ENCODE measurements around the gene ACSF2. TPM values are rescaled to one million over a fixed set of nuclear protein-coding genes. Genes with fewer than 3 reads are reported as not detected.

The ACSF2 gene
- total and polyA plus RNA-seq, 2 of the 13 experiments (the other 11 are each of a cell fraction or from before 2014, with no cell fraction given): 87.3 to 109 TPM

DNA sequence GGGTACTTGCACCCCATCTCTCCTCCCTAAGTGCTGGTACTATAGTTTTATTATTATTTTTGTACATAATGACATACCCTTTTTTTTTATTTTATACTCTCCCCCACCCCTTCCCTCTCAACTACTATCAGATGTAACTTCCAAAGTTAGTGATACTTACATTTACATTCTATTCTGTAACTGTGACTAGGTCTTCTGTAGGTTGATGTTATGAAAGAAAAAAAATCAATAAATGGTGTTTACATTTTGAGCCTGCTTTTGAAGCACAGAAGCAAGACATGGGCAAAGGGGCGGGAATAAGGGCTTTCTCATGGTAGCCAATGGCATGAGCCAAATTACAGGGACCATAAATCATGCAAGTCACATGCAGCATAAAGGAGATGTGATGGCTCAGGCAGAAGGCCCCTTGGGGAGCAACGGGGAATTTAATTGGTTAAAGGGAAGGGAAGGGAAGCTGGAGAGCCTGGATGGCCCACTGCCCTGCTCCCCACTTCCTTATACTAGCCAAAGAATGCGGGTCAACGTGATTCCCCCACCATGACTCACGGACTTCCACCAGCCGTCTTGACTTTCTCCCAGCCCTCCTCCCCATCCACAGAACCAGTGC, 2.4 kb upstream of the ACSF2 start (continued):
- TF ChIP-seq, protein P1, sequence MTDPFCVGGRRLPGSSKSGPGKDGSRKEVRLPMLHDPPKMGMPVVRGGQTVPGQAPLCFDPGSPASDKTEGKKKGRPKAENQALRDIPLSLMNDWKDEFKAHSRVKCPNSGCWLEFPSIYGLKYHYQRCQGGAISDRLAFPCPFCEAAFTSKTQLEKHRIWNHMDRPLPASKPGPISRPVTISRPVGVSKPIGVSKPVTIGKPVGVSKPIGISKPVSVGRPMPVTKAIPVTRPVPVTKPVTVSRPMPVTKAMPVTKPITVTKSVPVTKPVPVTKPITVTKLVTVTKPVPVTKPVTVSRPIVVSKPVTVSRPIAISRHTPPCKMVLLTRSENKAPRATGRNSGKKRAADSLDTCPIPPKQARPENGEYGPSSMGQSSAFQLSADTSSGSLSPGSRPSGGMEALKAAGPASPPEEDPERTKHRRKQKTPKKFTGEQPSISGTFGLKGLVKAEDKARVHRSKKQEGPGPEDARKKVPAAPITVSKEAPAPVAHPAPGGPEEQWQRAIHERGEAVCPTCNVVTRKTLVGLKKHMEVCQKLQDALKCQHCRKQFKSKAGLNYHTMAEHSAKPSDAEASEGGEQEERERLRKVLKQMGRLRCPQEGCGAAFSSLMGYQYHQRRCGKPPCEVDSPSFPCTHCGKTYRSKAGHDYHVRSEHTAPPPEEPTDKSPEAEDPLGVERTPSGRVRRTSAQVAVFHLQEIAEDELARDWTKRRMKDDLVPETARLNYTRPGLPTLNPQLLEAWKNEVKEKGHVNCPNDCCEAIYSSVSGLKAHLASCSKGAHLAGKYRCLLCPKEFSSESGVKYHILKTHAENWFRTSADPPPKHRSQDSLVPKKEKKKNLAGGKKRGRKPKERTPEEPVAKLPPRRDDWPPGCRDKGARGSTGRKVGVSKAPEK (CRISPR knock-in tag; IDR thresholded peaks at IDR 0.05; ENCODE audit: borderline replicate concordance): no peak
- TF ChIP-seq DPF2 (CRISPR knock-in tag; IDR thresholded peaks at IDR 0.05; ENCODE audit: borderline replicate concordance, low read depth): peak; percentile 79
- TF ChIP-seq, protein P2, sequence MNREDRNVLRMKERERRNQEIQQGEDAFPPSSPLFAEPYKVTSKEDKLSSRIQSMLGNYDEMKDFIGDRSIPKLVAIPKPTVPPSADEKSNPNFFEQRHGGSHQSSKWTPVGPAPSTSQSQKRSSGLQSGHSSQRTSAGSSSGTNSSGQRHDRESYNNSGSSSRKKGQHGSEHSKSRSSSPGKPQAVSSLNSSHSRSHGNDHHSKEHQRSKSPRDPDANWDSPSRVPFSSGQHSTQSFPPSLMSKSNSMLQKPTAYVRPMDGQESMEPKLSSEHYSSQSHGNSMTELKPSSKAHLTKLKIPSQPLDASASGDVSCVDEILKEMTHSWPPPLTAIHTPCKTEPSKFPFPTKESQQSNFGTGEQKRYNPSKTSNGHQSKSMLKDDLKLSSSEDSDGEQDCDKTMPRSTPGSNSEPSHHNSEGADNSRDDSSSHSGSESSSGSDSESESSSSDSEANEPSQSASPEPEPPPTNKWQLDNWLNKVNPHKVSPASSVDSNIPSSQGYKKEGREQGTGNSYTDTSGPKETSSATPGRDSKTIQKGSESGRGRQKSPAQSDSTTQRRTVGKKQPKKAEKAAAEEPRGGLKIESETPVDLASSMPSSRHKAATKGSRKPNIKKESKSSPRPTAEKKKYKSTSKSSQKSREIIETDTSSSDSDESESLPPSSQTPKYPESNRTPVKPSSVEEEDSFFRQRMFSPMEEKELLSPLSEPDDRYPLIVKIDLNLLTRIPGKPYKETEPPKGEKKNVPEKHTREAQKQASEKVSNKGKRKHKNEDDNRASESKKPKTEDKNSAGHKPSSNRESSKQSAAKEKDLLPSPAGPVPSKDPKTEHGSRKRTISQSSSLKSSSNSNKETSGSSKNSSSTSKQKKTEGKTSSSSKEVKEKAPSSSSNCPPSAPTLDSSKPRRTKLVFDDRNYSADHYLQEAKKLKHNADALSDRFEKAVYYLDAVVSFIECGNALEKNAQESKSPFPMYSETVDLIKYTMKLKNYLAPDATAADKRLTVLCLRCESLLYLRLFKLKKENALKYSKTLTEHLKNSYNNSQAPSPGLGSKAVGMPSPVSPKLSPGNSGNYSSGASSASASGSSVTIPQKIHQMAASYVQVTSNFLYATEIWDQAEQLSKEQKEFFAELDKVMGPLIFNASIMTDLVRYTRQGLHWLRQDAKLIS (CRISPR knock-in tag; IDR thresholded peaks at IDR 0.05): no peak
- no peak for TF ChIP-seq BRD4 (CRISPR knock-in tag; IDR thresholded peaks at IDR 0.05)
- TF ChIP-seq AGO1 (IDR thresholded peaks at IDR 0.05; ENCODE audit: low read depth, low read length, poor library complexity, severe bottlenecking): no peak
- no peak for TF ChIP-seq ZNF224 (CRISPR knock-in tag; IDR thresholded peaks at IDR 0.05)
- TF ChIP-seq ZNF790 (CRISPR knock-in tag; IDR thresholded peaks at IDR 0.05; ENCODE audit: borderline replicate concordance): no peak
- no peak for TF ChIP-seq ZNF660 (CRISPR knock-in tag; IDR thresholded peaks at IDR 0.05; ENCODE audit: borderline replicate concordance, low read depth)
- no peak for TF ChIP-seq ARNT (IDR thresholded peaks at IDR 0.05)
- peak; percentile 23; the same call in 1 of the 2 replicates for TF ChIP-seq FOXP1 (IDR thresholded peaks at IDR 0.05)
- peak; percentile 87 for TF ChIP-seq FOXP1 (CRISPR knock-in tag; IDR thresholded peaks at IDR 0.05)
- TF ChIP-seq SAFB2 (CRISPR knock-in tag; IDR thresholded peaks at IDR 0.05; ENCODE audit: borderline replicate concordance, low read depth): no peak
- peak; percentile 55; the same call in 1 of the 2 replicates for TF ChIP-seq KMT2B (CRISPR knock-in tag; IDR thresholded peaks at IDR 0.05)
- TF ChIP-seq, protein P3, sequence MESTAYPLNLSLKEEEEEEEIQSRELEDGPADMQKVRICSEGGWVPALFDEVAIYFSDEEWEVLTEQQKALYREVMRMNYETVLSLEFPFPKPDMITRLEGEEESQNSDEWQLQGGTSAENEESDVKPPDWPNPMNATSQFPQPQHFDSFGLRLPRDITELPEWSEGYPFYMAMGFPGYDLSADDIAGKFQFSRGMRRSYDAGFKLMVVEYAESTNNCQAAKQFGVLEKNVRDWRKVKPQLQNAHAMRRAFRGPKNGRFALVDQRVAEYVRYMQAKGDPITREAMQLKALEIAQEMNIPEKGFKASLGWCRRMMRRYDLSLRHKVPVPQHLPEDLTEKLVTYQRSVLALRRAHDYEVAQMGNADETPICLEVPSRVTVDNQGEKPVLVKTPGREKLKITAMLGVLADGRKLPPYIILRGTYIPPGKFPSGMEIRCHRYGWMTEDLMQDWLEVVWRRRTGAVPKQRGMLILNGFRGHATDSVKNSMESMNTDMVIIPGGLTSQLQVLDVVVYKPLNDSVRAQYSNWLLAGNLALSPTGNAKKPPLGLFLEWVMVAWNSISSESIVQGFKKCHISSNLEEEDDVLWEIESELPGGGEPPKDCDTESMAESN (CRISPR knock-in tag; conservative IDR thresholded peaks at IDR 0.05): no peak
- peak; percentile 71; the same call in 1 of the 2 replicates for TF ChIP-seq ZNF510 (CRISPR knock-in tag; IDR thresholded peaks at IDR 0.05; ENCODE audit: low read depth)
- TF ChIP-seq SIN3A (IDR thresholded peaks at IDR 0.05; ENCODE audit: borderline replicate concordance, low read depth, low read length): peak; percentile 32; the same call in 1 of the 2 replicates
- TF ChIP-seq, protein P4, sequence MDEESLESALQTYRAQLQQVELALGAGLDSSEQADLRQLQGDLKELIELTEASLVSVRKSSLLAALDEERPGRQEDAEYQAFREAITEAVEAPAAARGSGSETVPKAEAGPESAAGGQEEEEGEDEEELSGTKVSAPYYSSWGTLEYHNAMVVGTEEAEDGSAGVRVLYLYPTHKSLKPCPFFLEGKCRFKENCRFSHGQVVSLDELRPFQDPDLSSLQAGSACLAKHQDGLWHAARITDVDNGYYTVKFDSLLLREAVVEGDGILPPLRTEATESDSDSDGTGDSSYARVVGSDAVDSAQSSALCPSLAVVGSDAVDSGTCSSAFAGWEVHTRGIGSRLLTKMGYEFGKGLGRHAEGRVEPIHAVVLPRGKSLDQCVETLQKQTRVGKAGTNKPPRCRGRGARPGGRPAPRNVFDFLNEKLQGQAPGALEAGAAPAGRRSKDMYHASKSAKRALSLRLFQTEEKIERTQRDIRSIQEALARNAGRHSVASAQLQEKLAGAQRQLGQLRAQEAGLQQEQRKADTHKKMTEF (CRISPR knock-in tag; IDR thresholded peaks at IDR 0.05): peak; percentile 88
- peak; percentile 48; the same call in 1 of the 2 replicates for TF ChIP-seq FOXJ3 (CRISPR knock-in tag; IDR thresholded peaks at IDR 0.05; ENCODE audit: borderline replicate concordance)
- TF ChIP-seq CENPX (CRISPR knock-in tag; IDR thresholded peaks at IDR 0.05): no peak
- no peak; the same call in 1 of the 2 replicates for TF ChIP-seq KDM2A (CRISPR knock-in tag; IDR thresholded peaks at IDR 0.05; ENCODE audit: borderline replicate concordance, low read depth)

All from HepG2 (cell line).